Parathyroid adenoma (tissue), 2 donors: ENCODE measurements around the gene PRSS22.

Source experiments
- H2AFZ ChIP-seq: fragments of 300-600 bp; sonication (generic); one replicate; pipeline ENCODE4 v1.7.0; 2017; ENCODE audit warnings: antibody characterized with exemption, mild to moderate bottlenecking
- H3K27ac ChIP-seq: fragments of 300-600 bp; sonication (generic); one replicate; pipeline ENCODE4 v1.7.0; 2017
- H3K27me3 ChIP-seq: fragments of 300-600 bp; sonication (generic); one replicate; pipeline ENCODE4 v1.7.0; 2017; ENCODE audit warnings: low read length; ENCODE audit not compliant: control insufficient read depth, insufficient read depth
- H3K36me3 ChIP-seq: fragments of 300-600 bp; sonication (generic); one replicate; pipeline ENCODE4 v1.7.0; 2017; ENCODE audit warnings: low read length; ENCODE audit not compliant: control insufficient read depth, insufficient read depth
- H3K4me1 ChIP-seq: fragments of 300-600 bp; sonication (generic); one replicate; pipeline ENCODE4 v1.7.0; 2017; ENCODE audit warnings: control low read depth
- H3K4me2 ChIP-seq: fragments of 300-600 bp; sonication (generic); one replicate; pipeline ENCODE4 v1.7.0; 2017; ENCODE audit warnings: low read length
- H3K4me3 ChIP-seq: fragments of 300-600 bp; sonication (generic); one replicate; pipeline ENCODE4 v1.7.0; 2017; ENCODE audit warnings: low read depth, low read length
- H3K79me2 ChIP-seq: fragments of 300-600 bp; sonication (generic); one replicate; pipeline ENCODE4 v1.7.0; 2017; ENCODE audit warnings: control low read depth
- H3K9ac ChIP-seq: fragments of 300-600 bp; sonication (generic); one replicate; pipeline ENCODE4 v1.7.0; 2017; ENCODE audit warnings: mild to moderate bottlenecking
- H3K9me3 ChIP-seq: fragments of 300-600 bp; sonication (generic); one replicate; pipeline ENCODE4 v1.7.0; 2017; ENCODE audit warnings: low read length; ENCODE audit not compliant: control insufficient read depth
- CTCF ChIP-seq: fragments of 300-600 bp; sonication (generic); IDR thresholded peaks from one replicate; pipeline ENCODE4 v1.7.0; 2017; ENCODE audit warnings: antibody characterized with exemption, mild to moderate bottlenecking
- donor health status: primary hyperparathyroidism.

Gene PRSS22

GRCh38 chr16:2842340-2843000, 15.5 kb downstream of the PRSS22 start:
- H3K79me2 ChIP-seq = no peaks in the 10 kb centered on the region
- H3K4me2 ChIP-seq = no peak overlapping the region
- H2AFZ ChIP-seq = peak overlapping the region; percentile 75
- peak overlapping the region; percentile 7 for H3K27ac ChIP-seq
- peak; percentile 56 for TF ChIP-seq CTCF
- H3K9ac ChIP-seq = no peak overlapping the region
- no peak overlapping the region for H3K4me3 ChIP-seq
- no peaks in the 10 kb centered on the region for H3K9me3 ChIP-seq
- no peaks in the 10 kb centered on the region for H3K27me3 ChIP-seq
- H3K4me1 ChIP-seq = peaks cover 4% of the 10 kb centered on the region
- H3K36me3 ChIP-seq = no peaks in the 10 kb centered on the region

- peaks cover 4% of the 10 kb centered on the region for H3K4me1 ChIP-seq
- H3K4me2 ChIP-seq = peak overlapping the region; percentile 13
- H3K4me3 ChIP-seq = no peak overlapping the region
- no peaks in the 10 kb centered on the region for H3K9me3 ChIP-seq
- no peak overlapping the region for H3K9ac ChIP-seq
- no peaks in the 10 kb centered on the region for H3K27me3 ChIP-seq
- H3K79me2 ChIP-seq = no peaks in the 10 kb centered on the region
- H3K27ac ChIP-seq = peak overlapping the region; percentile 7
- H2AFZ ChIP-seq = peak overlapping the region; percentile 75
- H3K36me3 ChIP-seq = no peaks in the 10 kb centered on the region
- no peak for TF ChIP-seq CTCF
Observed at GRCh38 chr16:2841606-2842339, 16.2 kb downstream of the PRSS22 start.

GRCh38 chr16:2840914-2841313, 17.1 kb downstream of the PRSS22 start:
- Histone ChIP-seq H3K4me3 (no peak overlapping the region), H3K36me3 (no peaks in the 10 kb centered on the region), H3K9me3 (no peaks in the 10 kb centered on the region), H3K4me2 (no peak overlapping the region), H3K4me1 (peaks cover 4% of the 10 kb centered on the region), H3K9ac (no peak overlapping the region), H2AFZ (no peak overlapping the region), H3K27me3 (no peaks in the 10 kb centered on the region), H3K27ac (no peak overlapping the region), H3K79me2 (no peaks in the 10 kb centered on the region)
- TF ChIP-seq CTCF = no peak

- no peaks in the 10 kb centered on the region for H3K36me3 ChIP-seq
- H2AFZ ChIP-seq = no peak overlapping the region
- no peaks in the 10 kb centered on the region for H3K79me2 ChIP-seq
- no peaks in the 10 kb centered on the region for H3K9me3 ChIP-seq
- H3K4me3 ChIP-seq = no peak overlapping the region
- no peaks in the 10 kb centered on the region for H3K27me3 ChIP-seq
- H3K4me1 ChIP-seq = peaks cover 4% of the 10 kb centered on the region
- H3K9ac ChIP-seq = no peak overlapping the region
- H3K4me2 ChIP-seq = no peak overlapping the region
- no peak for TF ChIP-seq CTCF
- H3K27ac ChIP-seq = no peak overlapping the region
Observed at GRCh38 chr16:2839650-2840450, 18.1 kb downstream of the PRSS22 start.
